ENCODE data around the gene PPA1. TPM values are rescaled to one million over a fixed set of nuclear protein-coding genes. Genes with fewer than 3 reads are reported as not detected.
"Not testable (repeated sequence)": the region's sequence is repeated elsewhere in the genome, so short reads cannot be mapped to it uniquely, and the experiment has no call there.

Gene PPA1
- total RNA-seq, 1 donor from 2014 or later: 413 TPM

DNA sequence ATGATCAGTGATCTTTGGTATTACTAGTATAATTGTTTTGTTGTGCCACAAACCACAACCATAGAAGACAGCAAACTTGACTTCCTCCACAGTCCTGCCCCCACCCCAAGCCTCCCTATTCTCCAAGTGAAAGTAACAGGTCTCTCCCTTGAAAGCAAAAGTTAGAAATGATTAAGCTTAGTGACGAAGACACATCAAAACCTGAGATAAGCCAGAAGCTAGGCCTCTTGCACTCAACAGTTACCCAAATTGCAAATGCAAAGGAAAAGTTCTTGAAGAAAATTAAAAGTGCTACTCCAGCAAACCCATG, 70.4 kb downstream of the PPA1 start:
- Mint-ChIP-seq H3K4me3 (peak overlapping the region; percentile 50), H3K27ac (peak overlapping the region; percentile 88), H3K9me3 (no peaks in the 10 kb centered on the region), H3K4me1 (peaks cover 57% of the 10 kb centered on the region), H3K36me3 (ENCODE audit: low read depth) (peaks cover 60% of the 10 kb centered on the region), H3K27me3 (no peaks in the 10 kb centered on the region)
- DNase-seq: peak; percentile 89
- intact Hi-C loops (cut with micrococcal nuclease): loop anchor here (1.0 to 2.0 kb wide), 3 partner anchors 7 to 70 kb away; partner anchors contain the start of genes PPA1, SAR1A and TYSND1

DNA sequence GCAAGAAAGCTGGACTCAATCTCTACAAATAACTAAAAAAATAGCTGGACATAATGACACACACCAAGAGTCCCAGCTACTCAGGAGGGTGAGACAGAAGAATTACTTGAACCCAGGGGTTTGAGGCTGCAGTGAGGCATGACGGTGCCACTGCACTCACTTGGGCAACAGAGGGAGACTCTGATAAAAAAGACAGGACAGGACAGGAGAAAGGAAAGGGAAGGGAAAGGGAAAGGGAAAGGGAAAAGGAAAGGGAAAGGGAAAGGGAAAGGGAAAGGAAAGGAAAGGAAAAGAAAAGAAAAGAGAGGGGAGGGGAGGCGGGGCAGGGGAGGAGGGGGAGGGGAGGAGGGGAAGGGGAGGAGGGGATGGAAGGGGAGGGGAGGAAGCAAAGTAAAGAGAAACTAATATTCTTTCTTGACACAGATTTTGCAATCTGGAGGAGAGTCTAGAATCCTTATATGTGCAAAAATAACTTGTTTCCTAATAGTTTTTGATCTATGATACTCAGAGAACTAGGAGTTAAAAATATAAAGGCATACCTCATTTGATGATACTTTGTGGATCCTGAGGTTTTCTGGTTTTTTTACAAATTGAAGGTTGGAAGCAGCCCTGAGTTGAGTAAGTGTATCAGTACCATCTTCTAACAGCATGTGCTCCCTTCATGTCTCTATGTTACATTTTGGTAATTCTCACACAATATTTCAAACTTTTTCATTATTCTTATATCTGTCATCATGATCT, 70.9 kb downstream of the PPA1 start:
- DNase-seq: no peak
- Mint-ChIP-seq H3K4me3 (peak overlapping the region; percentile 53), H3K27me3 (no peaks in the 10 kb centered on the region), H3K9me3 (no peaks in the 10 kb centered on the region), H3K4me1 (peaks cover 55% of the 10 kb centered on the region), H3K27ac (peak overlapping the region; percentile 88), H3K36me3 (ENCODE audit: low read depth) (peaks cover 64% of the 10 kb centered on the region)
- intact Hi-C loops (cut with micrococcal nuclease): loop anchor here (1.0 to 2.0 kb wide), 3 partner anchors 8 to 70 kb away; partner anchors contain the start of genes PPA1, SAR1A and TYSND1

DNA sequence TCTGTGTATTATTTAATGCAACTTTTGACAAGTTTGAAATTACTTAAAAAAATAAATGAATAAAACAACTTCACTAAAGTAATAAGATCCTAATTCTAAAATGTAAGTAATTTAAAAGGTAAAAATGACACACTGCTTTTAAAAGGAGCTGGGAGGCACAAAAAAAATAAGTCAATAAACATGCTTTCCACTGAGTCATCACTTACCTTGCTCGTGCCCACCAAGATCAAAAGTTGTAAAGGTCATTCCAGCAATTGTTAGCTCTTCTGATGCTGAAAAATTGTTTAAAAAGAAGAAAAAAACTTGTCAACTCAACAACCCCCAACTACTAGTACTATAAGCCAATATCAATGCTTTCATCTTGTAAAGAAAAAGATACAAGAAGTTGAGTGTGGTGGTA, 72.4 kb downstream of the PPA1 start:
- peaks cover 69% of the 10 kb centered on the region for H3K36me3 Mint-ChIP-seq (ENCODE audit: low read depth)
- intact Hi-C loops (cut with micrococcal nuclease): no loop called here
- H3K4me3 Mint-ChIP-seq: peak overlapping the region; percentile 58
- H3K27me3 Mint-ChIP-seq: no peaks in the 10 kb centered on the region
- H3K4me1 Mint-ChIP-seq: peaks cover 47% of the 10 kb centered on the region
- no peaks in the 10 kb centered on the region for H3K9me3 Mint-ChIP-seq
- DNase-seq: no peak
- peak overlapping the region; percentile 41 for H3K27ac Mint-ChIP-seq

DNA sequence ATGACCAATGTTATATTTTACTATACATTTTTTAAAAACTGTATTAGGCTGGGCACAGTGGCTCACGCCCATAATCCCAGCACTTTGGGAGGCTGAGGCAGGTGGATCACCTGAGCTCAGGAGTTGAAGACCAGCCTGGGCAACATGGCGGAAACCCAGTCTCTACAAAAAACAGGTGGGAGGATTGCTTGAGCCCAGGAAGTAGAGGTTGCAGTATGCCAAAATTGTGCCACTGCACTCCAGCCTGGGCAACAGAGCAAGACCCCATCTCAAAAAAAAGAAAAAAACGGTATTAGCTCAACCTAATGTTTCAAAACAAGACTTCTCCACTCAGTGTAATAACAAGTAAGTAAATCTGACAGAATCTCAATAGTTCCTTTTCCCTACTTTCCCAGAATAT, 73.9 kb downstream of the PPA1 start:
- H3K27ac Mint-ChIP-seq; H3K9me3 Mint-ChIP-seq; H3K4me3 Mint-ChIP-seq; DNase-seq; H3K27me3 Mint-ChIP-seq; intact Hi-C loops (cut with micrococcal nuclease): not testable (repeated sequence)
- peaks cover 41% of the 10 kb centered on the region for H3K4me1 Mint-ChIP-seq
- H3K36me3 Mint-ChIP-seq (ENCODE audit: low read depth): peaks cover 77% of the 10 kb centered on the region

DNA sequence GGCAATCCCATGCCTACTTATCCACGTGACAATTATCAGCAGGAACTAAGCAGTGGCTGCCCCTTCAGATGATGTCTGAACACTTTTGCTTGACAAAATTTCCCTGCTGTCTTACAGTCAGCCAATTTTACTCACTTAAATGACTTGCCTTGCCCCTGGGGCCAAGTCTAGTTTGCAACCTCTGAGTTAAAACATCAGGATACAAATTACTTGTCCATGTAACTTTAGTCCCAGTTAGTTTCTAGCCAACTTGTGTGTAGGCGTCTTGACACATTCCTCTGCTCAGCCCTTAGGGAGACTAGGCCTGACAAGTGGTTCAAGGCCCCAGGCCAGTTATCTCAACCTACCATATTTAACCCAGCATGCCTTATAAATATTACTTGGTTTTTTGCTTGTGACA, 75.1 kb downstream of the PPA1 start:
- H3K27ac Mint-ChIP-seq: no peak overlapping the region
- no peaks in the 10 kb centered on the region for H3K27me3 Mint-ChIP-seq
- no peak for DNase-seq
- peaks cover 78% of the 10 kb centered on the region for H3K36me3 Mint-ChIP-seq (ENCODE audit: low read depth)
- no peaks in the 10 kb centered on the region for H3K9me3 Mint-ChIP-seq
- H3K4me3 Mint-ChIP-seq: no peak overlapping the region
- peaks cover 32% of the 10 kb centered on the region for H3K4me1 Mint-ChIP-seq
- intact Hi-C loops (cut with micrococcal nuclease): no loop called here

DNA sequence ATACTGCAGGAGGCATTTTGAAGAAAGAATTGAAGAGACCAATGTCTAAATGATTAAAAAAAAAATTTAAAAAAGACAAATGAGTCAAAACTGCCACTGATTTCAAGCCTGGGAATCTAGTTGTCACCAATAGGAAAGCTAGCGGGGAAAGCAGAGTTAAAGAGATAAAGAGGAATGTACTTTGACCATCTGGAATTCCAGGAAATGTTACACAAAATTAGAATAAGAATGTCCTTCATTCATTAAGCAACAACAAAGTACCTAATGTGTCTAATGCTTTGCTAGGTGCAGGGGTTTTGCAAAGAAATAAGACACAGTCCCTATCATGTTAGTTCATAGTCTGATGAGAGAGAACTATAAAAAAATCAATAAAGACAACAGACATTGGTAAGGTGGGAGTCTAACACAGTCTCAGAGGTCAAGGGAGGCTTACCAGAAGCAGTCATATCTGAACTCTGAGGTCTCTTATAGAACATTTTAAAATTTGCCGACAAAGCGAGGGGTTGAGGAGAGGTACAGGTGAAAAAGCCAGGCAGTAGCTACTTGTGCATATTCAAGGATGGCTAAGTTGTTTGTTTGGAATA, 77.9 kb downstream of the PPA1 start:
- DNase-seq: no peak
- Mint-ChIP-seq H3K4me3 (no peak overlapping the region), H3K9me3 (no peaks in the 10 kb centered on the region), H3K36me3 (ENCODE audit: low read depth) (peaks cover 82% of the 10 kb centered on the region), H3K27me3 (no peaks in the 10 kb centered on the region), H3K27ac (no peak overlapping the region), H3K4me1 (peaks cover 14% of the 10 kb centered on the region)
- intact Hi-C loops (cut with micrococcal nuclease): no loop called here

Other genes starting within 250 kb of the PPA1 start
- gene MACROH2A2, start 180.6 kb downstream of the PPA1 start, total RNA-seq: 4.5 and 4.6 TPM in 2 replicates
- gene AIFM2, start 100.6 kb downstream of the PPA1 start, total RNA-seq: 8.0 and 8.5 TPM in 2 replicates
- gene TYSND1, start 86.7 kb downstream of the PPA1 start, total RNA-seq: 14.9 and 15.3 TPM in 2 replicates
- gene SAR1A, start 62.9 kb downstream of the PPA1 start, total RNA-seq: 122 and 124 TPM in 2 replicates
- not detected in 2 replicates for gene NPFFR1, start 50.6 kb upstream of the PPA1 start, total RNA-seq
- gene LRRC20, start 149.2 kb upstream of the PPA1 start, total RNA-seq: 17.2 and 18.7 TPM in 2 replicates
- gene EIF4EBP2, start 170.7 kb upstream of the PPA1 start, total RNA-seq: 37.6 and 38.3 TPM in 2 replicates
- not detected in 2 replicates for gene NODAL, start 208.3 kb upstream of the PPA1 start, total RNA-seq
- gene PALD1, start 245.3 kb upstream of the PPA1 start, total RNA-seq: 1.9 and 2.1 TPM in 2 replicates